AG09309 (cell line): ENCODE measurements around the gene DHRS7.

ENCODE experiments used
- DNase-seq: peaks from one replicate; pipeline ENCODE4 v3.0.0-alpha.2; 2010; ENCODE audit warnings: low read depth
- H3K4me3 ChIP-seq: 2 replicates; pipeline ENCODE4 v1.5.1; 2011; ENCODE audit warnings: mild to moderate bottlenecking, low read depth, low read length, moderate library complexity; ENCODE audit not compliant: control insufficient read depth
- TF ChIP-seq, protein P1 (sequence below): IDR thresholded peaks from 2 replicates; pipeline ENCODE4 v1.5.1; 2011; ENCODE audit warnings: mild to moderate bottlenecking, low read depth, low read length, inconsistent platforms; ENCODE audit not compliant: insufficient read depth, control insufficient read depth; ENCODE audit errors: missing control alignments

Gene DHRS7, protein sequence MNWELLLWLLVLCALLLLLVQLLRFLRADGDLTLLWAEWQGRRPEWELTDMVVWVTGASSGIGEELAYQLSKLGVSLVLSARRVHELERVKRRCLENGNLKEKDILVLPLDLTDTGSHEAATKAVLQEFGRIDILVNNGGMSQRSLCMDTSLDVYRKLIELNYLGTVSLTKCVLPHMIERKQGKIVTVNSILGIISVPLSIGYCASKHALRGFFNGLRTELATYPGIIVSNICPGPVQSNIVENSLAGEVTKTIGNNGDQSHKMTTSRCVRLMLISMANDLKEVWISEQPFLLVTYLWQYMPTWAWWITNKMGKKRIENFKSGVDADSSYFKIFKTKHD

GRCh38 chr14:60164712-60165546 is at the start of gene DHRS7:
DHRS7 (minus strand) TSS chr14:60165398; CDS start chr14:60165309, 89 bp downstream.
- TF ChIP-seq, protein P1, sequence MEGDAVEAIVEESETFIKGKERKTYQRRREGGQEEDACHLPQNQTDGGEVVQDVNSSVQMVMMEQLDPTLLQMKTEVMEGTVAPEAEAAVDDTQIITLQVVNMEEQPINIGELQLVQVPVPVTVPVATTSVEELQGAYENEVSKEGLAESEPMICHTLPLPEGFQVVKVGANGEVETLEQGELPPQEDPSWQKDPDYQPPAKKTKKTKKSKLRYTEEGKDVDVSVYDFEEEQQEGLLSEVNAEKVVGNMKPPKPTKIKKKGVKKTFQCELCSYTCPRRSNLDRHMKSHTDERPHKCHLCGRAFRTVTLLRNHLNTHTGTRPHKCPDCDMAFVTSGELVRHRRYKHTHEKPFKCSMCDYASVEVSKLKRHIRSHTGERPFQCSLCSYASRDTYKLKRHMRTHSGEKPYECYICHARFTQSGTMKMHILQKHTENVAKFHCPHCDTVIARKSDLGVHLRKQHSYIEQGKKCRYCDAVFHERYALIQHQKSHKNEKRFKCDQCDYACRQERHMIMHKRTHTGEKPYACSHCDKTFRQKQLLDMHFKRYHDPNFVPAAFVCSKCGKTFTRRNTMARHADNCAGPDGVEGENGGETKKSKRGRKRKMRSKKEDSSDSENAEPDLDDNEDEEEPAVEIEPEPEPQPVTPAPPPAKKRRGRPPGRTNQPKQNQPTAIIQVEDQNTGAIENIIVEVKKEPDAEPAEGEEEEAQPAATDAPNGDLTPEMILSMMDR, result peak; percentile 49
- peak within 1 kb of the TSS; percentile 98 for H3K4me3 ChIP-seq
- DNase-seq, result peak; percentile 21

DNA sequence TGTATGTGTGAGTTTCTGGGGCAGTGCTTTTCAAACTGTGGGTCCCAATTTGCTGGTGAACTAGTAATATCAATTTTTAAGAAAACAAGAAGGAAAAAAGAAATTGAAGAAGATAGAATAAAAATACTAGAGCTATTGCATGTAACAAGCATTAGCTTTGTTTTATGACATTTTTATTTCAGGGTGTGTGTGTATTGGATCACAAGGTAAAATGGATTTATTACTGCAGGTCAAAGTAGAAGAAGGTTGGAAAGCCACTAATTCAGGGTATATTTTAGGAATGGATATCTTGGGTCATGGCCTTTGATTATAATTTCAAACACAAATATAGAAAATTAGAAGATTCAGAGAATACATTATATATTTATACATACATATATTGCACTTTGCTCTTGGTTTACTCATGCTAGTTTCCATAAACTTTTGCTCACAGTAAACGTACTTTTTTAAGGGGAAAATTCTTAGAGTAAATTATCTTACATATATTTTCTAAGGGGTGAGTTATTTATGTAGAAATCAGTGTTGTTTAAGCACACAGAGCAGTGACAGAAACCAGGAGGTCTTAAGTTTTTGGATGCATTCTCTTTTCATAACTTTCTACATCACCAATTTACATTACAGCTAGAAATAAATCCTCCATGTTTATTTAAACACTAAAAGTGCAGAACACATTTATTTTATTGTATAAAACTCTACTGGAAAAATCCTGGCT is 49.4 kb upstream of the DHRS7 start:
- DNase-seq, result no peak
- H3K4me3 ChIP-seq, result no peak overlapping the region
- TF ChIP-seq, protein P1, result no peak

GRCh38 chr14:60214003-60214402 is 48.8 kb upstream of the DHRS7 start:
- TF ChIP-seq, protein P1, result no peak
- no peak overlapping the region for H3K4me3 ChIP-seq
- DNase-seq, result no peak

GRCh38 chr14:60212503-60213371 is 47.5 kb upstream of the DHRS7 start:
- H3K4me3 ChIP-seq, result no peak overlapping the region
- TF ChIP-seq, protein P1, result no peak
- DNase-seq, result no peak

- TF ChIP-seq, protein P1, result no peak
- DNase-seq, result no peak
- no peak overlapping the region for H3K4me3 ChIP-seq
Observed at GRCh38 chr14:60211153-60211552, 46.0 kb upstream of the DHRS7 start.

DNA sequence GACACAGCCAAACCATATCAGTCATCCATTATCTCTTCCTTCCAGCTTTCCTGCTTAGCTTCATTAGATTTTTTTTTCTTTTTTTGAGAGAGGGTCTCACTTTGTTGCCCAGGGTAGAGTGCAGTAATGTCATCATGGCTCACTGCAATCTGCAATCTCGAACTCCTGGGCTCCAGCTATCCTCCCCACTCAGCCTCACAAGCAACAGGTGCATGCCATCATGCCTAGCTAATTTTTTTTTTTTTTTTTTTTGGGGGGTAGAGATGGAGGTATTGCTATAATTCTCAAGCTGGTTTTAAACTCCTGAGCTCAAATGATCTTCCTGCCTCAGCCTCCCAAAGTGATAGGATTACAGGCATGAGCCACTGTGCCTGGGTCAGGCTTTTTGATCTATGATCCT is 45.5 kb upstream of the DHRS7 start:
- H3K4me3 ChIP-seq, result no peak overlapping the region
- DNase-seq, result no peak
- TF ChIP-seq, protein P1, result no peak
